Mammary epithelial cell (primary cell): Measurements from ENCODE around the gene PLPPR5.

ENCODE experiments used
- EZH2 ChIP-seq: IDR thresholded peaks from 2 replicates; pipeline ENCODE4 v1.6.1; 2012; ENCODE audit warnings: low read length, inconsistent platforms, borderline replicate concordance
- TF ChIP-seq, protein P1 (sequence below), 2 donors: IDR thresholded peaks in 1 of 2; conservative IDR thresholded peaks in 1 of 2; 2 replicates each; pipeline ENCODE4 v1.5.1; 2011 to 2012; ENCODE audit warnings: inconsistent platforms in 2 of 2, low read length in 2 of 2, mild to moderate bottlenecking in 2 of 2, control low read depth in 1 of 2, low read depth in 1 of 2; ENCODE audit not compliant: insufficient read depth in 1 of 2; ENCODE audit errors: extremely low read depth in 1 of 2

DNA sequence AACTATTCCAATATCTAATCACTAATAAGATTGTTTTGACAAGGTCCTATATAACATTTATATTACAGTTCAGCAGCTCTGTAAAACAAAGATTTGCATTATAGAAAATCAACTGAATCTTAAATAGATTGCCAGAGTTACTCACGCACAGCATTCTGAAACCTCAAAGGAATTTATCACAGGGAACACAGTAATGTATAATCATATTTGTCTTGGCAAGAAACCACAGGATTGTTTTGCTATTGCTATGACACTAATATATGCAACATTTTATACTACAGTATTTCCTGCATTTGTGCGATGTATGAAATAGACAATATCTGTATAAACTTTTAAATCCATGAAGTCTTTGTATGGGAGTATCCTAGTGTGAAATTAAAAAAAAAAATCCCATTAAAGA lies 101.4 kb downstream of the PLPPR5 start:
- TF ChIP-seq, protein P1, sequence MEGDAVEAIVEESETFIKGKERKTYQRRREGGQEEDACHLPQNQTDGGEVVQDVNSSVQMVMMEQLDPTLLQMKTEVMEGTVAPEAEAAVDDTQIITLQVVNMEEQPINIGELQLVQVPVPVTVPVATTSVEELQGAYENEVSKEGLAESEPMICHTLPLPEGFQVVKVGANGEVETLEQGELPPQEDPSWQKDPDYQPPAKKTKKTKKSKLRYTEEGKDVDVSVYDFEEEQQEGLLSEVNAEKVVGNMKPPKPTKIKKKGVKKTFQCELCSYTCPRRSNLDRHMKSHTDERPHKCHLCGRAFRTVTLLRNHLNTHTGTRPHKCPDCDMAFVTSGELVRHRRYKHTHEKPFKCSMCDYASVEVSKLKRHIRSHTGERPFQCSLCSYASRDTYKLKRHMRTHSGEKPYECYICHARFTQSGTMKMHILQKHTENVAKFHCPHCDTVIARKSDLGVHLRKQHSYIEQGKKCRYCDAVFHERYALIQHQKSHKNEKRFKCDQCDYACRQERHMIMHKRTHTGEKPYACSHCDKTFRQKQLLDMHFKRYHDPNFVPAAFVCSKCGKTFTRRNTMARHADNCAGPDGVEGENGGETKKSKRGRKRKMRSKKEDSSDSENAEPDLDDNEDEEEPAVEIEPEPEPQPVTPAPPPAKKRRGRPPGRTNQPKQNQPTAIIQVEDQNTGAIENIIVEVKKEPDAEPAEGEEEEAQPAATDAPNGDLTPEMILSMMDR (conservative IDR thresholded peaks at IDR 0.05 in 1 of 2, IDR thresholded peaks at IDR 0.05 in 1 of 2; ENCODE audit: extremely low read depth in 1 of 2, insufficient read depth in 1 of 2, low read depth in 1 of 2, low read length in 2 of 2) = no peak
- TF ChIP-seq EZH2 = no peak
